ENCODE results near the gene PBX3.

PBX3 gene

DNA sequence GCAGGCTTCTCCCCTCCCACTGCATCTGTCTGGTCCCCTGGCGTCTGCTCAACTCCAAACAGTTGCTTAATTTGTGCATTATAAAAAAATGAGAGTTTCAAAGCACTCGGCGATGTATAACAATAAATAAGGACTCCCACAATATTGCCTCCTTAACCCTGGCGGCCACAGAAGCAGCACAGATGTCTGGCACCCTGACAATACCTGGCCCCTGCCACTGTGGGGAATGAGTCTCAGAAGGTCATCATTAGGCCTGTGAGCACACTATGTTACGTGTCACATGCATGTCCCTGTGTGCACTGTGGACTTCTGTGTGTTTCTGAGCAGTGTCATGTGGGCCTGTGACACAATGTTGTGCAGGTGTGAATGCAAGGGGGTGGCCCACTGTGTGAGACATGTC lies 236.5 kb downstream of the PBX3 start:
- no peak for DNase-seq

DNA sequence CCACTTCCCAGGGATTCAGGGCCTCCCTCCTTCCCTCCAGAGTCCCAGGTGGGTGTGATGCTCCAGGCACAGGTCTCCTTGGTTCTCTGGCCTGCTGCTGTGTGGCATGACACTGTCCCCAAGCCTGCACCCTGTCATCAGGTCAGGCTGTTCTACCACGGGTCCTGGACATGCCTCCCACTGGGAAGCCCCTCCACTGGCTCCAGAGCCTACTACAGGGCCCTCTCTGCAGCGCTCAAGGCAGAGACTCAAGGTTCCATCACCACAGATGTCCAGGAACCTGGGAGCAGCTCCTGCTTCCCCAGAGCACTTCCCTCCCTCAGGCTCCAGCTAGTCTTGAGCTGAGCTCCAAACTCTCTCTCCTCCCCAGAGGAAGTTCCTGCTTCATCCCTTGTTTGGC lies 237.3 kb downstream of the PBX3 start:
- no peak for DNase-seq

DNA sequence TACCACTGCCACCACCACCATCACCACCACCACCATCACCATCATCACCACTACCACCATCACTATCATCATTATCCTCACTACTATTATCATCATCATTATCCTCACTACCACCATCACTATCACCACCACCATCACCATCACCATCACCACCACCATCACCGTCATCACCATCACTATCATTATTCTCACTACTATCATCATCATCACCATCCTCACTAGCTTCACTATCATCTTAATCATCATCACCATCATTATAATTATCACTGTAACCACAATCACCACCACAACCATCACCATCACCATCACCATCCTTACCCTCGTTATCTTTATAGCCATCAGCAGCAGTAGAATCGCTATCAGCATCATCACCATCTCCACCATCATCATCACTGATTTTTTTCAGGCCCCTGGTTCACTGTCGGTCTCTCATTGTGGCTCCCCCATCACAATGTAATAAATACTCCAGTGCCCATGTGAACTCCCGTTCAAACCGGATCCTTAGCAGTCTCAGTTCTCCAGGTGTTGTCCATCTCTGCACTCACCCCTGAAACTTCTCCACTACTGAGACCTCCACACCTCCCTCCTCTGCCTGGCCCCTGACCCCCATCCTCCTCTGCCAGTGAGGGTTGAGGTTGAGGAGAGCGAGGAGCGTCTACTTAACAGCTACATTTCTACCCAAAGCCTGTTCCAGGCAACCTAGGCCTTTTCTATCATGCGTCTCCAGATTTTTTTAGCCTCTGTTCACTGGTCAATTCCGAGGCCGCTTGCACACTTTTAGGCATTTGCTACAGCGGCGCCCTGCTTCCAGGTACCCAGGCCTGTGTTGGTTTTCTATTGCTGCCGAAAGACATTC lies 238.2 kb downstream of the PBX3 start:
- DNase-seq, result no peak

DNA sequence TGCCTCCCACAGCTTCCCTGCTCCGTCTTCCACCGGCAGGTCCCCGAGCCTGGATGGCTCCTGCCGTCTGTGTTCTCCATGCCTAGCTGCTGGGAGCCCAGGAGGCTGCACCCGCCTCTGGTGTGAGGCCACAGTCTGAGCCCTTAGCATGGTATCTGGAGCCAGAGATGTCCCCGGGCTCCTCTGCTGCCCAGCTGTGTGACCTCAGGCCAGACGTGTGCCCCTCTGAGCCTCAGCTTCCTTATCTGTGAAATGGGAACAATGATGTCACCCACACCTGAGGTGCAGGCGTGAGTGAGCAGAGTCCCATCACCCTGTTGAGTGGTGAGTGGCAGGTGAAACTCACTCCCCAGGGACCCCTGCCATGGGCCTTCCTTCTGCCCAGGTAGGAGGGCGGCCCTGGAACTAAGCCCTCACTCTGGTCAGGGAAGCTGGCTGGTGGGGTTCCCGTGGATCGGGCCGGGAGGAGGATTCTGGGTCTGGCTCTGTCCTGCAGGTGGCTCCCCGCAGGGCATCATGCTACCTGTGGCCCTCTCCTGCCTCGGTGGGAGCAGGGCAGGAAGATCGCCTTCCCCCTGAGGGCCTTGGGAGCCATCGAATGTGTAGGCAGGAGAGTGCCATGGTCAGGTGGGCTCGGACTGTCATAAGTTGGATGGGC lies 239.0 kb downstream of the PBX3 start:
- no peak for DNase-seq

DNA sequence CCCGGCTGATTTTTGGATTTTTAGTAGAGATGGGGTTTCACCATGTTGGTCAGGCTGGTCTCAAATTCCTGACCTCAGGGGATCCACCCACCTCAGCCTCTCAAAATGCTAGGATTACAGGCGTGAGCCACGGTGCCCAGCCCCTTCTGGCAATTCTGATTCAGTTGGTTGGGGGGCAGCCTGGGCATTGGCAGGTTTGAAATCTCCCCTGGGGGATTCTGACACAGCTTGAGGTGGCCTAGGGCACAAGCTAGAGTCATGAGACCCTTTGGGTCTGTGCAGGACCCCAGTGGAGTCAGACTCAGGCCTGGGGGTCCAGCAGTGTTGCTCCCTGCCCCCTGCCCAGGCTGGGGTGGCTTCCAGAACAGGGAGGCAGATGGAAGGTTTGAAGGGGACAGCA lies 239.8 kb downstream of the PBX3 start:
- DNase-seq, result no peak

DNA sequence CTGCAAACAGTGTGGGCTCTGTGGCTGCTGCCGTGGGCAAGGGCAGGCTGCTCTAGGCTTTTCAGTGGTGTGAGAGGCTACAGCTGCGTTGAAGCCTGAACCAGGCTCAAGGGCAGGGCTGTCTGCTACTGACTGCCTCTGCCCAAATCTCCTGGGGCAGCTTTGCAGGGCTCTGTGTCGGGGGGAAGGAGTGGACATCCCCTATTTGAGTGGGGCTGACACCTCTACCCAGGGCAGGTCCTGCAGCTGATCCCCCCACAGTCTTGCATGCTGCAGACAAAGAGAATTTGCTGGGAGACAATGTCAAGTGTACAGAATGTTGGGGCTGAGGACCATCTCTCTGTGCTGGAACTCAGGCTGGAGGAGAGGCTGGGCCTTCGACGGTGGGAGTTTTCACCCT lies 240.2 kb downstream of the PBX3 start:
- DNase-seq, result no peak

DNA sequence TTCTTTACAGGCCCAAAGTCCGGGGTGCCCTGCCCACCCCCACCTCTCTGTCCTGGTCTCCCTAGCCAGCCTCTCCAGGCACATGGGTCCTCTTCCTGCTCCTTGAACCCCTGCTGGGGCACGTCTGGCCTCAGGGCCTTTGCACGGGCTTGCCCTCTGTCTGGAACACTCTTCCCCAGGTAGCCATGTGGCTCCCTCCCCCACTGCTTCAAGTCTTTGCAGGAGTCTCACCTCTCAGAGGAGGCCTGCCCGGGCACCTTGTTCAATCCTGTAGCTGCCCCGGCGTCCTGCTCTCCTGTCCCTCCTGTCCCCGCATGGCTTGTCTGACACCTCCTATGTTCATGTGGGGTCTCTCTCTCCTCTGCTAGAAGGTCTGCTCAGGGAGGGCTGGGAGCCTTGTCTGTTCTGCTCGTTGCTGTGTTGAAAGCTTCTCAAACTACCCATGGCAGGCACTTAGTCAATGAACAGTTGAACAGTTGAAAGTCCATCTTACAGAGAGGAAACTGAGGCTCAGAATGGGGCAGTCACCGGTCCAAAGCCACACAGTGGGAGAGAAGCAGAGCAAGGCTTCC lies 241.4 kb downstream of the PBX3 start:
- DNase-seq, result no peak

DNA sequence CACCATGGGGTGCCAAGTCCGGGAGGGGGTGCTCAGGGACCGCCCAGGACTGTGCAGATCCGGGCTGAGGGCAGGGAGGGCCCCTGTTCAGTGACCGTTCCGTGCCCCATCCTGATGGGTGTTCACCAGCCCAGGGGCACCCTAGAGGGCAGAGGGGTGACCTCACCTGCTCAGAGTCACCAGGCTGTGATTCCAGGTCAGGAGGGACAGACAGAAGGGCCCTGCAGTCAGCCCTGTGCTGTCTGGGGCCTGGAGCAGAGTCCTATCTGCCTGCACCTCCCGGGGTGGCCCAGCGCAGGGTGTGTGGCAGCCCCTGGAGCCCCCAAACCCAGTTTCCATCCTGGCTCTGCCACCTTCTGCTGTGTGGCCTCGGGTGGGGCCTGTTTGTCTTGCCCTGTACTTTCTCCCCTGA lies 241.9 kb downstream of the PBX3 start:
- no peak for DNase-seq

DNA sequence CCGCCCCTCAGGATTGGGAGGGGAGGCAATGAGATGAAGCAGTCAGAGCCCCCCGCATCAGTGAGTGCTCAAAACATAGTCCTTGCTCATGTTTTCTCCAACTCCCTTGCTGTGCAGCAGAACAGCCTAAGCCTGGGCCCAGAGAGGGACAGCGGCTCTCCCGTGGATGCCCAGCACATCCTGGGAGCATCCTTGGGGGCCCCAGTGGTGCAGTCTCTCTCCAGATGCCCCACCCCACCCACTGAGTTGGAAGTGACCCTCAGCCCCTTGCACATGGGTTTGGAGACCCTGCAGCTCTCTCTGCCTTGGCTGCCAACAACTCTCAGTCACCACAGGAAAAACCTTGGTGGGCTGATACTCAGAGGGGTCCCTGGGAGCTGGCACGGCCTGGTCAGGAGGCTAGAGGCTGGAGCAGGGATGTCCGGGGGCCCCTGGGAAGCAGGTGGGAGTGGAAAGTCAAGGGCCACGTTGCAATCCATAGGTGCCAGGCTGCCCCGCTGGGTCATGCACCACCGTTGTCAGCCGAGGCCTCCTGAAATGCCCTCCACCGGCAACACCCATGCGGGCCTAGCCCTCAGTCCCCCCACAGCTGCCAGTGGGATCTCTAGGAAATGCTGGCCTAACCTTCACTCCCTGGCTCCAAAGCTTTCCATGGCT lies 242.5 kb downstream of the PBX3 start:
- no peak for DNase-seq

DNA sequence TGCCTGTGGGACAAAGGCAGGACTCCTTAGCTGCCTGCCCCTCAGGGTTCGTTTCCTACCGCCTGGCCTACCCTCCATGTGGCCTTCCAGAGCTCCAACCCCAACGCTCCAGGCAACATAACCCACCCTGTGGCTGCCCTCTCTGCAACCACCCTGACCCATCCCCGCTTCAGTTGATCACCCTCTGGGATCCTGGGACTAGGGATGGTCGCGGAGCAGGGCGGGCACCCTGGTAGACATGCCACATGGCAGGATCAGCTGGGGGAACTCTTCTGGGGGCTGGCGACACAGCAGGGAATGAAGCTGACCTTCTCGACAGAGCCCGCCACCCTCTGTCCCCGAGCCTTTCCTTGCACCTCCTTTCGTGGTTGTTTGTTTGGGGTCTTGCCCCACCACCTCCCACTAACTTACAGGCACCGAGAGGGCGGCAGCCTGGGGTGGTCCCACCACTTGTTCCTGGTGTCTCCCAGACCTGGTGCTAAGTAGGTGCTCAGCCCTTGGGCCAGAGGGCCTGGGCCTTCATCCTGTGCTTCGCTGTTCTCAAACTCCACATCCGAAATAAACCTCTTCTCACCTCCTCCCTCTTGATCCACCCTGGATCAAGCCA lies 243.1 kb downstream of the PBX3 start:
- DNase-seq, result no peak

DNA sequence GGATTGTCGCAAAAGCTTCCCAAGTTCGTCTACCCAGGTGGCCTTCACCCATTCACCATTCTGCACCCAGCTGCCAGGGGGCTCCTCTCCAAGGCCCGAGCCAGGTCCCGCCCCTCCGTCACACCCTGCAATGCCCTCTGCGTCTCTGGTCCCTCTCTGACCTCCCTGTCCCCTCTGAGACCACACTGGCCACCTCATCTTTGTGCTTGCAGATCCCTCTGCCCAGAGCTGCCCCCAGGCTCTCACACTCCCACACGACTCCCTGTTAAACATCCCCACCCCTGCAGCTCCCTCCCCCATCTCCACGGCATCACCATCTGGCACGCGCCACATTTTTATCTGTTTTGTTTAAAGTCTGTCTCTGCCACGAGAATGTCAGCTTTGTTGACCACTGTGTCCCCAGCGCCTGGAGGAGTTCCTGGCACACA lies 243.6 kb downstream of the PBX3 start:
- DNase-seq, result no peak

DNA sequence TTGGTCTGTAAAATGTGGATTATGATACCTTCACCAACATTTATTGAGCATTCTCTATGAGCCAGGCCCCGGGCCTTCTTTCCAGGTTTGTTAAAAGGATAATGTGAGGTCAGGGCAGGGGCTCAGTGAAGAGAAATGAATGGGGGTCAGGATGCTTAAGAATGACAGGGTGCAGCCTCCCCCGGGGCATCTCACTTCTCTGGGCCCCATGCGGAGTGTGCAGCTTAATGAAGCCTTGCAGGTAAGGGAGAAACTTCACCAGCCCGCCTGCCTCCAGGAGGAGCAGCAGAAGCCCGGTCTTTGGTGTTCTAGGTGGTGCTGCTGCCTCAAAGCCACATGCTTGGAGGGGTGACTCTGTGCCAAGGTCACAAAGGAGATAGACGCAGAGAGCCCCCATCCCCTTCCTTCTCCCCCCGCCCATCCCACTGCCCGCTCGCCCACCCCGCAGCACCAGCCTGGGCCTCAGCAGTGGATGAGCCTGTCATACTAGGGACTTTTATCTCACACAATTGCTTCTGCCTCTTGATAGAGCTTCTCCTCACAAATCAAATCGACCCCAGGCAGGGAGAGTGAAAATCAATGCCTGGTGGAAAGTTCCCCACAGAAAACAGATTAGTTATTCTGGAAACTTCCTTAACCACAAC lies 244.8 kb downstream of the PBX3 start:
- no peak for DNase-seq

DNA sequence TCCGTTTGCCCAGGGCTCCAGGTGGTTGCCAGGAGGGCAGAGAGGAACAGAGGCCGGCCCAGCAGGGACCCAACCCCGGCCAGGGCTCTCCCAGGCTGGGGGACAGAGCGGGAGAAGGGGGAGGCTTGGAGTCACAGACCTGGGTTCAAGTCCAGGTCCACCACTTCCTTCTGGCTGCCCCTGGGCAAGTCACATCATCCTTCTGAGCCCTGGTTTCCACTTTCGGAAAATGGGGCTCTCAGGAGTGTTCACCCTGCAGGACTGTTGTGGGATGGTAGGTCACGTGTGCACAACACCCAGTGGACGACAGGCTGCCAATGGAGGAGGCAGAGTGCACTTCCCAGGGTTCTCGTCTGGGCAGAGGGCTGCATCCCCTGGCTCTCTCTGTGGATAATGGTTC lies 245.4 kb downstream of the PBX3 start:
- DNase-seq, result no peak

DNA sequence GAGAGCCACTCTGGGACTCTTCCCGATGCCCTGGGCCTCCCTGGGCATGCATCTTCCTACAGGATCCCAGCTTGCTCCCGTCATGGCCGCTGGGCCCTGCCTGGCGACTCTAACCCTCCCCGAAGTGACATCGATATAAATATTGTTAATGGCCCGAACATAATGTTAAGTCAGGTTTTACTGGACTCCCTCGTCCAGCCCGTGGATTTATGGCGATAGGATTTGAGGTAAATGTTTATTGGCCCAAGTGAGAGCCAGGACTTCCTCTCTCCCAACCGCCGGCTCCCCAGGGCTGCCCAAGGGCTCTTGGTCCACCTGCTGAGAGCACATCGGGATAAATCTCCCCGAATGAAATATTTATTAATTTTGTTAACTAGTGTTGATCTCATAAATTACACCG lies 246.3 kb downstream of the PBX3 start:
- no peak for DNase-seq

DNA sequence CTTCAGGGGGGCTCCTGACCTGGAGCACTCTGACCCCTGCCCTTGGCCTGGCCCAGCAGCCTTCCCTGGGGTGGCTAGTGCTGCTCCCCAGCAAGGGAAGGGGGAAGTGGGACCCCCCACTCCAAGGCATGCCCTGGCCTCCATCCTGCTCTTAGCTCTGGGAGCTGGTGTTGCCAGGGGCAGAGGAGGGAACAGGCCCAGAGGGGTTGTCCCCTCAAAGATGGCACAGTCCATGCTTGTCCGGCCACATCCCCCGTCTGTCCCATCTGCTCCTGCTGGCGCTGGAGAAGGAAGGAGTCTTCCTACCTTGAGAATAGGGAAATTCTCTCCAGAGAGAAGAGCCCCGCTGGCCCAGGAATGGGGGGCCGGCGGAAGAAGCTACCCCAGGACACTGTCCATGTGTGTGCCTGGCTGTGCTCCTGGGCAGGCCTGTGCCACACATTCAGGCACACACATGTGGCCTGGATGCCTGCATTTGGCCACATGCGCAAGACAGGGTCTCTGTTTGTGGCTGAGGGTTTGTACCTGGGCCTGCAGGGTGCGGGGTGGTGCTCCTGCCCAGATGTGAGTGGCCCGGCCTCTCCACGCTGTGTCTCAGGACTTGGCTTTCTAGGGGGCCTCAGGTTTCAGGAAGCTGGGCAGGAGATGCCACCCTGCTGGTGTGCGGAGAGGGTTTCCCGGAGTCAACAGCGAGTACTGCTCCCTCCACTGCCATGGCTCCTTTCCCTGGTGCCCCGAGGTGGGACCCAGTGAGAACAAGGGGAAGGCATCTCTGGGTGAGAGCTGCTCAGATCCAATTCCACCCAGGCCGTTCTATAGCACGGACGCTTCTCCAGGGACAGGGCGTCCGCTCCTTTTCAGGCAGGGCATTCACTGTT lies 247.1 kb downstream of the PBX3 start:
- DNase-seq, result no peak

DNA sequence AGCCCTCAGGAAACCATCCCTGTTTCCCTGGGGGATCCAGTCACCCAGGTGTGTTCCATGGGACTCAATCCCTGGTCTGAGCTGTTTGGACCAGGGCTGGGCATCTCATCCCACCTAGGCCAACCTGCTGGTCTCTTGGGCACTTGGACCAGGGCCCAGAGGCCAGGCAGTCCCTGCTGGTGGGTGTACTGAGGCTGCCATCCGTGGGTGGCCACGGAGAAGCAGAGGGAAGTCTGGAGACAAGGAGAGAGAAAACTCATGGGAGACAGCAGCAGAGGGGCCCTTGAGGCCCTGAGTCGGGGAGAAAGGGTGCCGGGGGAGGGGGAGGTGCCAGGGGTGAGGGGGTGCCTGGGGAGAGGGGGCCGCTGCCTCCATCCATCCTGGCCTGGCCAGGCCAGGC lies 247.8 kb downstream of the PBX3 start:
- no peak for DNase-seq

DNA sequence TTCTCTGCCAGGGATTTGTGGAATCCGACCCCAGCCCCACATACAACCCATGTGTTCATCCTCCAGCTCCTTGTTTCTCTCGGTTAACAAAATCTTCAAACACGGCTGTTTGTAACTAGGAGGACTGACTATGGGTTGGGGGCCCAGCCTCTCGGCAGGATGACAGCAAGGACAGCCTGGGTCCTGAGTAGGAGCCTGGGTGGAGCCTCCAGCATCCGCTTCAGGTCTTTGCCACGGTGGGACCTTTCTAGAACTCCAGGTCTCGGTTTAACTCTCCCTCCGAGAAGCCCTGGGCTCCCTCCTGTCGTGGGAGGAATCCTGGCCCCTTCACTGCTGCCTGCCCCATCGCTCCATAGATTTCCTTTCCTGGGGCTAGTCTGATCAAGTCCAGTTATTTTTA lies 248.5 kb downstream of the PBX3 start:
- DNase-seq, result no peak

DNA sequence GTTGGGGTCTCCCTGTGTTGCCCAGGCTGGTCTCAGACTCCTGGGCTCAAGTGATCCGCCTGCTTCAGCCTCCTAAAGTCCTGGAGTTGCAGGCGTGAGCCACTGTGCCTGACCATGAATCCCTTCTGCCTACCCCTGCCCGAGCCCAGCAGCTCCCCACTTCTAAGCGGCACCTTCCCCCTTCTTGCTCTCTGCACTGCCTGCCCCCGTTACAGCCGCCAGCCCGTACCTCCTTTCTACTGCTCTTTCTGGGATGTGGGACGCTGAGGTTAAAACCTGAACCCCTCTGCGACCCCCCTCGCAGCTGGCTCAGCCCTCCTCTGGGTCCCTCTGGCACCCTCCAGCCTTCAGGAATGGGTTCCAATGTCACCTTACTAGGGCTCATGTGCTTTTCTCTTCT lies 249.6 kb downstream of the PBX3 start:
- DNase-seq, result no peak

DNA sequence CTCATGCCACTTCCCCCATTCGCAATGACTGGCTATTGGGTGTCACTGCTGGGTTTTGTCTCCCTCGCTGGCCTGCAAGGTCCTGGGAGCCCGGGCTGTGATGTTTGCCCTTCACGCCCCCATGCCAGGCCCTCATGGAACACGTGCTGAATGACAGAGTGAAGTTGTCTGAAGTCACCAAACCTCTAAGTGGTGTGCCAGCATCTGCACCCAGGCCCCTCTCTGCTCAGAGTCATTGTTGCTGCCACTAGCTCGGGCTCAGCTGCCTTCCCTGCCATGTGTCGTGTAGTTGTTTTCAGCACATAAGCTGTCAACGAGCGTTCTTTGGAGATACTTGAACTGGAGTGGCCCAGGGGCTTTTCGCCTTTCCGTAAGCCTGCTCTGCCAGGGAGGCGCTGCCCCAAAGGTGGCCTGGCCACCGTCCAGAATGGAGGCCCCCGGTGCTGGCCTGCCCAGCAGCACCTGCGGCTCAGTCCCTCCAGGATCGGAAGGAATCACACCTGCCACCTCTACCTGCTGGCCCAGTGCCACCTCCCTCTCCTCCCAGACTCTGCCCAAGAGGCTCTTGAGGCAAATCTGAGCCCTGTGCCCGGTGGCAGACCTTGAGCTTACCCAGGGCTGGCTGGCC lies 250.1 kb downstream of the PBX3 start:
- DNase-seq, result no peak

DNA sequence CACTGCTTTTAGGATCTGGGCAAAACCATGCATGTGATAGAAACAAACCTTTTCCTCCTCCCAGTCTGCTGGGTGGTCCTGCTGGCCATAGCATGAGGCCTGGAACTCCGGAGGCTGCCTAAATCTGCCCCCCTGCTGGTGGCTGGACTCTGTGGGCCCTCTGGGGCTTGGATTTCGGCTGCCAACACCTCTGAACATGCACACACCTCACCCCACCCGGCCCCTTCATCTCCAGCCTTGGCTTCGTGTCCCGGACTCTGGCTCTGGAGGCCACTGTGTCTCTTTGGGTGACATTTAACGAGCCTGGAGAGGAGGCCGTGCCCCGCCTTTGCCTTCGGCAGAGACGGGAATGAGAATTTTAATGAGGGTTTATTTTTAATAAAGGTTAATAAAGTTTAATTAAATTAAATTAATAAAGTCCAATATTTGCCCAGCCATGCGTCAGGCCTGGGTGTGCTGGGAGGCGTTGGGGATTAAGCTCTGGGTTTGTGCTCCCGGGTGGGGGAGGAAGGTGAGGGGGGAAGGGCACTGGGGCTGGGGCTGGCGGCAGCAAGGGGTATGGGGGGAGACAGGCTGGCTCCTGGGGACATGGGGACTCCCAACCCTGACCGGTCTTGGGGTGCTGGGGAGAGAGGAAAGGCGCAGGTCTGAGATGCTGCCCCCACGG lies 251.8 kb downstream of the PBX3 start:
- DNase-seq, result no peak

Measured in suppressor macrophage (primary cell).